HepG2 (cell line): ENCODE results near the gene S1PR2. TPM values are rescaled to one million over a fixed set of nuclear protein-coding genes. Genes with fewer than 3 reads are reported as not detected.

Source experiments
- ATAC-seq: fragments of 200-7000 bp; cut with Tn5 transposase; 3 replicates; pipeline ENCODE4 v1.9.1; 2020; ENCODE audit warnings: mild to moderate bottlenecking, moderate library complexity
- BruUV-seq: library from RNA; stranded (reverse); fragments of 400-500 nt; replicated peaks from 2 replicates; lab custom pipeline; 2021; lab: Mats Ljungman, UMichigan
- CTCF ChIA-PET: fragments of 300-600 bp; formaldehyde crosslinking; extraction: SDS; loops from one replicate; lab custom pipeline; 2021; ENCODE audit warnings: low total read pairs, inconsistent platforms, low intra/inter-chr PET ratio; lab: Yijun Ruan, JAX
- POLR2A ChIA-PET: fragments of 350-600 bp; sonication (Branson Sonifier 250); formaldehyde crosslinking; loops from one replicate; lab custom pipeline; 2020; ENCODE audit warnings: antibody characterized with exemption, inconsistent platforms; lab: Yijun Ruan, JAX
- DNase-seq: peaks from one replicate; pipeline ENCODE4 v3.0.0-alpha.2; 2015; ENCODE audit warnings: low spot score
- FAIRE-seq: peaks from 3 replicates; lab custom pipeline; 2011; peaks lifted over from hg19 to GRCh38; lab: Jason Lieb, UNC
- H2AFZ ChIP-seq: one replicate; pipeline ENCODE4 v1.6.1; 2011; ENCODE audit warnings: low read length, inconsistent platforms
- H3K27ac ChIP-seq: fragments of 300-600 bp; 3 replicates; pipeline ENCODE4 v1.8.0; 2011; ENCODE audit warnings: mixed run types, mild to moderate bottlenecking, mixed read lengths, low read length, inconsistent platforms; ENCODE audit not compliant: insufficient read depth; ENCODE audit errors: extremely low read length
- H3K27me3 ChIP-seq, 2 experiments: fragments of 200-600 bp in 1 of 2; 2 replicates in 1 of 2; 3 replicates in 1 of 2; pipeline versions ENCODE4 v1.6.0 to v1.8.0; 2011; ENCODE audit warnings: low read length in 2 of 2, mild to moderate bottlenecking in 2 of 2, moderate library complexity in 2 of 2, inconsistent platforms in 1 of 2; ENCODE audit not compliant: insufficient read depth in 2 of 2, control insufficient read depth in 1 of 2
- H3K36me3 ChIP-seq, 2 experiments: fragments of 200-600 bp in 1 of 2; replicated peaks in 1 of 2; 2 replicates in 1 of 2; 3 replicates in 1 of 2; pipeline versions ENCODE4 v1.5.1 to v1.8.0; 2011; ENCODE audit warnings: low read length in 2 of 2, inconsistent platforms in 1 of 2; ENCODE audit not compliant: insufficient read depth in 2 of 2, control insufficient read depth in 1 of 2
- H3K4me1 ChIP-seq: 2 replicates; pipeline ENCODE4 v1.5.1; 2012; ENCODE audit warnings: low read length, inconsistent platforms; ENCODE audit not compliant: insufficient read depth
- H3K4me2 ChIP-seq: 2 replicates; pipeline ENCODE4 v1.6.0; 2011; ENCODE audit warnings: low read depth, low read length, inconsistent platforms
- H3K4me3 ChIP-seq, 3 experiments: fragments of 200-600 bp in 1 of 3; sonication (generic), shearing (Covaris generic) in 1 of 3; replicated peaks in 1 of 3; 2 replicates each; pipeline ENCODE4 v1.5.1; 2011 to 2016; ENCODE audit warnings: low read length in 3 of 3, inconsistent platforms in 2 of 3, low read depth in 2 of 3, mild to moderate bottlenecking in 2 of 3, control low read depth in 1 of 3, mixed read lengths in 1 of 3; ENCODE audit not compliant: insufficient read depth in 1 of 3
- H3K79me2 ChIP-seq: one replicate; pipeline ENCODE4 v1.6.1; 2011; ENCODE audit warnings: low read length, inconsistent platforms; ENCODE audit not compliant: insufficient read depth
- H3K9ac ChIP-seq: 2 replicates; pipeline ENCODE4 v1.6.0; 2011; ENCODE audit warnings: mild to moderate bottlenecking, low read depth, low read length, inconsistent platforms; ENCODE audit not compliant: insufficient read depth
- H3K9me3 ChIP-seq: 2 replicates; pipeline ENCODE4 v1.5.1; 2012; ENCODE audit warnings: mild to moderate bottlenecking, low read length
- H4K20me1 ChIP-seq: 2 replicates; pipeline ENCODE4 v1.6.0; 2011; ENCODE audit warnings: inconsistent platforms, mild to moderate bottlenecking, low read length, moderate library complexity; ENCODE audit not compliant: insufficient read depth
- GLI4 ChIP-seq: sonication (generic); formaldehyde crosslinking; IDR thresholded peaks from 2 replicates; pipeline ENCODE4 v1.5.1; 2020; ENCODE audit warnings: missing genetic modification reagents, mild to moderate bottlenecking, moderate library complexity, borderline replicate concordance
- KDM1A ChIP-seq: IDR thresholded peaks from 2 replicates; pipeline ENCODE4 v1.6.1; 2016; ENCODE audit warnings: missing compliant biosample characterization
- MBNL3 ChIP-seq: fragments of 250-450 bp; sonication (Bioruptor Pico); conservative IDR thresholded peaks from 2 replicates; pipeline ENCODE4 v1.8.0; 2022; ENCODE audit warnings: mild to moderate bottlenecking, inconsistent platforms
- MED13 ChIP-seq: sonication (generic); formaldehyde crosslinking; IDR thresholded peaks from 2 replicates; pipeline ENCODE4 v1.5.0; 2020; ENCODE audit warnings: missing genetic modification reagents
- MLLT10 ChIP-seq: sonication (generic); formaldehyde crosslinking; IDR thresholded peaks from 2 replicates; pipeline ENCODE4 v1.4.0; 2020; ENCODE audit warnings: missing genetic modification reagents
- PHF8 ChIP-seq: sonication (generic); formaldehyde crosslinking; IDR thresholded peaks from 2 replicates; pipeline ENCODE4 v1.5.0; 2020; ENCODE audit warnings: missing genetic modification reagents
- SRSF4 ChIP-seq: fragments of 200-400 bp; formaldehyde crosslinking; IDR thresholded peaks from one replicate; pipeline ENCODE4 v1.6.1; 2018; ENCODE audit warnings: mild to moderate bottlenecking, low read depth, low read length, moderate library complexity; ENCODE audit not compliant: poor library complexity, severe bottlenecking
- STAG1 ChIP-seq: sonication (generic); formaldehyde crosslinking; IDR thresholded peaks from 2 replicates; pipeline ENCODE4 v1.4.0; 2020; ENCODE audit warnings: missing genetic modification reagents
- TBX2 ChIP-seq: sonication (generic); formaldehyde crosslinking; IDR thresholded peaks from 2 replicates; pipeline ENCODE4 v1.5.0; 2020; ENCODE audit warnings: missing genetic modification reagents, mild to moderate bottlenecking, borderline replicate concordance
- ZNF138 ChIP-seq: sonication (generic); formaldehyde crosslinking; IDR thresholded peaks from 2 replicates; pipeline ENCODE4 v1.5.0; 2020; ENCODE audit warnings: mild to moderate bottlenecking, low read depth, missing genetic modification reagents
- ZNF430 ChIP-seq: sonication (generic); formaldehyde crosslinking; IDR thresholded peaks from 2 replicates; pipeline ENCODE4 v1.9.0; 2021; ENCODE audit warnings: mild to moderate bottlenecking, missing genetic modification reagents
- ZXDC ChIP-seq: sonication (generic); formaldehyde crosslinking; IDR thresholded peaks from 2 replicates; pipeline ENCODE4 v1.5.0; 2020; ENCODE audit warnings: mild to moderate bottlenecking, missing genetic modification reagents
- WGBS: methylation state at CpG from one replicate; pipeline ENCODE4 v1.1.6; 2017; ENCODE audit warnings: low lambda C conversion rate; 5-methylcytosine and 5-hydroxymethylcytosine counted together
- in situ Hi-C: cut with HindIII; loops from 2 replicates; pipeline ENCODE4 v1.10.0; 2017; ENCODE audit warnings: low pct_unique_long_range_greater_than_20kb; ENCODE audit not compliant: extremely low pct_ligation_motif_present
- intact Hi-C: fragments of 100-400 bp; cut with micrococcal nuclease; formaldehyde crosslinking; loops from one replicate; pipeline ENCODE4 v1.10.0; 2022; ENCODE audit not compliant: unreplicated experiment
- polyA plus RNA-seq, 8 experiments: library from polyadenylated mRNA; depleted of rRNA in 3 of 8; stranded (reverse) in 7 of 8; unstranded in 1 of 8; fragments of >200 nt; fragmentation: Illumina TruSeq in 4 of 8; extraction: Trizol in 4 of 8; gene quantifications; 2 replicates each; pipeline versions ENCODE4 v1.2.1 to v1.2.3, GENCODE V29; 2011 to 2016; ENCODE audit warnings: low read depth in 4 of 8, missing spikeins in 1 of 8, mixed read lengths in 1 of 8; ENCODE audit not compliant: insufficient read depth in 1 of 8
- total RNA-seq, 5 experiments: library from RNA; depleted of rRNA; stranded (reverse); fragments of >200 nt; fragmentation: Illumina TruSeq; extraction: Trizol; gene quantifications; 2 replicates each; pipeline ENCODE4 v1.2.3, GENCODE V29; 2016; ENCODE audit warnings: low read depth in 1 of 5

The S1PR2 gene
- total and polyA plus RNA-seq, 2 of the 13 experiments (the other 11 are each of a cell fraction or from before 2014, with no cell fraction given) = 0.91 to 1.3 TPM

- Histone ChIP-seq H3K4me3 (no peak overlapping the region), H3K27me3 (no peaks in the 10 kb centered on the region; a peak in 1 of 5 replicates), H2AFZ (no peak overlapping the region), H3K79me2 (no peaks in the 10 kb centered on the region), H3K4me1 (peaks cover 30% of the 10 kb centered on the region), H3K4me2 (no peak overlapping the region), H4K20me1 (no peaks in the 10 kb centered on the region), H3K9ac (no peak overlapping the region), H3K27ac (no peak overlapping the region), H3K36me3 (no peaks in the 10 kb centered on the region), H3K9me3 (no peaks in the 10 kb centered on the region)
- BruUV-seq = no TSS peak
- ChIA-PET POLR2A (no interaction called here), CTCF (no interaction called here)
- no peak for DNase-seq
- TF ChIP-seq PHF8 (CRISPR knock-in tag) (no peak), ZXDC (CRISPR knock-in tag) (no peak), GLI4 (CRISPR knock-in tag) (no peak), ZNF430 (CRISPR knock-in tag) (no peak), KDM1A (CRISPR knock-in tag) (no peak), ZNF138 (CRISPR knock-in tag) (no peak), SRSF4 (no peak), MBNL3 (CRISPR knock-in tag) (no peak), MED13 (CRISPR knock-in tag) (no peak), STAG1 (no peak), MLLT10 (CRISPR knock-in tag) (no peak), TBX2 (CRISPR knock-in tag) (no peak)
- 77% methylated on average over 13 of the region's 14 CpGs for WGBS
- in situ Hi-C loops = no loop called here
- intact Hi-C loops = no loop called here
- ATAC-seq = no peak
- no peak for FAIRE-seq
Observed at GRCh38 chr19:10222201-10222890, 8.8 kb downstream of the S1PR2 start.
